ENCODE measurements around the gene GRIK4. TPM values are rescaled to one million over a fixed set of nuclear protein-coding genes. Genes with fewer than 3 reads are reported as not detected.
"Not testable (repeated sequence)": the region's sequence is repeated elsewhere in the genome, so short reads cannot be mapped to it uniquely, and the experiment has no call there.

Gene GRIK4
- total RNA-seq, 1 experiment from 2014 or later, result 0.14 TPM

- no peak for DNase-seq (ENCODE audit: low spot score)
These were observed 63.3 kb downstream of the GRIK4 start for GRCh38 chr11:120574876-120575275.

- no peak for DNase-seq (ENCODE audit: low spot score)
These were observed 63.9 kb downstream of the GRIK4 start for GRCh38 chr11:120575461-120575860.

GRCh38 chr11:120576606-120577005, 65.1 kb downstream of the GRIK4 start:
- no peak for DNase-seq (ENCODE audit: low spot score)

- DNase-seq (ENCODE audit: low spot score), result no peak
These were observed 65.5 kb downstream of the GRIK4 start for GRCh38 chr11:120577041-120577440.

GRCh38 chr11:120577624-120578363, 66.2 kb downstream of the GRIK4 start:
- DNase-seq (ENCODE audit: low spot score), result no peak

GRCh38 chr11:120578596-120579154, 67.1 kb downstream of the GRIK4 start:
- no peak for DNase-seq (ENCODE audit: low spot score)

GRCh38 chr11:120579611-120580031, 68.1 kb downstream of the GRIK4 start:
- no peak for DNase-seq (ENCODE audit: low spot score)

GRCh38 chr11:120581313-120581712, 69.8 kb downstream of the GRIK4 start:
- DNase-seq (ENCODE audit: low spot score), result no peak

GRCh38 chr11:120582535-120582934, 71.0 kb downstream of the GRIK4 start:
- not testable (repeated sequence) for DNase-seq (ENCODE audit: low spot score)

GRCh38 chr11:120586072-120586471, 74.5 kb downstream of the GRIK4 start:
- no peak for DNase-seq (ENCODE audit: low spot score)

GRCh38 chr11:120586728-120587127, 75.2 kb downstream of the GRIK4 start:
- DNase-seq (ENCODE audit: low spot score), result no peak

- DNase-seq (ENCODE audit: low spot score), result no peak
These were observed 75.8 kb downstream of the GRIK4 start for GRCh38 chr11:120587299-120587698.

- no peak for DNase-seq (ENCODE audit: low spot score)
These were observed 77.8 kb downstream of the GRIK4 start for GRCh38 chr11:120589376-120589775.

- no peak for DNase-seq (ENCODE audit: low spot score)
These were observed 78.9 kb downstream of the GRIK4 start for GRCh38 chr11:120590472-120590871.

- no peak for DNase-seq (ENCODE audit: low spot score)
These were observed 83.2 kb downstream of the GRIK4 start for GRCh38 chr11:120594746-120595145.

GRCh38 chr11:120595557-120595956, 84.0 kb downstream of the GRIK4 start:
- no peak for DNase-seq (ENCODE audit: low spot score)

- DNase-seq (ENCODE audit: low spot score), result no peak
These were observed 86.0 kb downstream of the GRIK4 start for GRCh38 chr11:120597250-120598215.

GRCh38 chr11:120598517-120599257, 87.1 kb downstream of the GRIK4 start:
- no peak for DNase-seq (ENCODE audit: low spot score)

- DNase-seq (ENCODE audit: low spot score), result no peak
These were observed 88.4 kb downstream of the GRIK4 start for GRCh38 chr11:120599816-120600420.

GRCh38 chr11:120601536-120601935, 90.0 kb downstream of the GRIK4 start:
- DNase-seq (ENCODE audit: low spot score), result peak; percentile 80

GRCh38 chr11:120603071-120603470, 91.5 kb downstream of the GRIK4 start:
- no peak for DNase-seq (ENCODE audit: low spot score)
